ENCODE data around the gene ADGRF3.
"Not testable (repeated sequence)": the region's sequence is repeated elsewhere in the genome, so short reads cannot be mapped to it uniquely, and the experiment has no call there.

The ADGRF3 gene

GRCh38 chr2:26312471-26312870, 34.1 kb downstream of the ADGRF3 start:
- TF ChIP-seq, protein P1, sequence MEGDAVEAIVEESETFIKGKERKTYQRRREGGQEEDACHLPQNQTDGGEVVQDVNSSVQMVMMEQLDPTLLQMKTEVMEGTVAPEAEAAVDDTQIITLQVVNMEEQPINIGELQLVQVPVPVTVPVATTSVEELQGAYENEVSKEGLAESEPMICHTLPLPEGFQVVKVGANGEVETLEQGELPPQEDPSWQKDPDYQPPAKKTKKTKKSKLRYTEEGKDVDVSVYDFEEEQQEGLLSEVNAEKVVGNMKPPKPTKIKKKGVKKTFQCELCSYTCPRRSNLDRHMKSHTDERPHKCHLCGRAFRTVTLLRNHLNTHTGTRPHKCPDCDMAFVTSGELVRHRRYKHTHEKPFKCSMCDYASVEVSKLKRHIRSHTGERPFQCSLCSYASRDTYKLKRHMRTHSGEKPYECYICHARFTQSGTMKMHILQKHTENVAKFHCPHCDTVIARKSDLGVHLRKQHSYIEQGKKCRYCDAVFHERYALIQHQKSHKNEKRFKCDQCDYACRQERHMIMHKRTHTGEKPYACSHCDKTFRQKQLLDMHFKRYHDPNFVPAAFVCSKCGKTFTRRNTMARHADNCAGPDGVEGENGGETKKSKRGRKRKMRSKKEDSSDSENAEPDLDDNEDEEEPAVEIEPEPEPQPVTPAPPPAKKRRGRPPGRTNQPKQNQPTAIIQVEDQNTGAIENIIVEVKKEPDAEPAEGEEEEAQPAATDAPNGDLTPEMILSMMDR (IDR thresholded peaks at IDR 0.05; ENCODE audit: control insufficient read depth, insufficient read depth, low read depth, low read length, missing control alignments), result no peak
- H3K4me3 ChIP-seq (ENCODE audit: control insufficient read depth, low read depth, low read length), result no peak overlapping the region
- DNase-seq (ENCODE audit: low read depth), result no peak

- TF ChIP-seq, protein P1 (IDR thresholded peaks at IDR 0.05; ENCODE audit: control insufficient read depth, insufficient read depth, low read depth, low read length, missing control alignments), result no peak
- no peak for DNase-seq (ENCODE audit: low read depth)
- no peak overlapping the region for H3K4me3 ChIP-seq (ENCODE audit: control insufficient read depth, low read depth, low read length)
Measured at GRCh38 chr2:26309921-26310320, 36.7 kb downstream of the ADGRF3 start.

GRCh38 chr2:26305540-26305939, 41.0 kb downstream of the ADGRF3 start:
- H3K4me3 ChIP-seq (ENCODE audit: control insufficient read depth, low read depth, low read length), result no peak overlapping the region
- TF ChIP-seq, protein P1 (IDR thresholded peaks at IDR 0.05; ENCODE audit: control insufficient read depth, insufficient read depth, low read depth, low read length, missing control alignments), result no peak
- no peak for DNase-seq (ENCODE audit: low read depth)

DNA sequence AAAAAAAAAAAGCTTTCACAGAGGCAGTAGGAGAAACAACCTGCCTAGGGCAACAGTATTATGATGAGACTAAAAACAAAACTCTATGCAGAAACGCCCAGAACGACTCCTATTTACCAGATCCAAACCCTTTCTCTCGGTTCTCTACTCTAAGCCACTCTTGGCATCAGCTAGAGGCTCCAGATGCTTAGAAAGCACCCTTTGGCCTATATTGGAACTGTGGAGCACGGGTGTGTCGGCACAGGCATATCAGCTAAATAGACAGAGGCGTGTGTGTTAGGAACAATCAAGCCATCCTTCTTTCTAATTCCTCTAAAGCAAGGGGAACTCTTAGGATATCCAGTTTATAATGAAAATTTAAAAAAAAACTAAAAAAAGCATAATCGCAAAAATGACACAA, 41.5 kb downstream of the ADGRF3 start:
- not testable (repeated sequence) for DNase-seq (ENCODE audit: low read depth); H3K4me3 ChIP-seq (ENCODE audit: control insufficient read depth, low read depth, low read length)

DNA sequence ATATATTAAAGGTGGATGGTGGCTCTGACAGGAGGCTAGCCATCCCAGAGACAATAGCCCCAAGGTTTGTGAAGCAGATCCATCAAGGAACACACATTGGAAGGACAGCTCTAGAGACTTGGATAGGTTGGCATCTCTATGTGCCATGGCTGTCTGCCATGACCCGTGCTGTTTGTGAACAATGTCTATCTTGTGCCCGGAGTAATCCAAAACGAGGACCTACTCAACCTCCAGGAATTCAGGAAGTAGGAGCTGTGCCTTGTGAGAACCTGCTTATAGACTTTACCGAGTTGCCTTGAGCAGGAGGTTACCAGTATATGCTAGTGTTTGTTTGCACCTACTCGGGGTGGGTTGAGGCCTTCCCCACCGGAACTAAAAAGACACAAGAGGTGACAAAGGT, 43.7 kb downstream of the ADGRF3 start:
- no peak for DNase-seq (ENCODE audit: low read depth)
- TF ChIP-seq, protein P1 (IDR thresholded peaks at IDR 0.05; ENCODE audit: control insufficient read depth, insufficient read depth, low read depth, low read length, missing control alignments), result no peak

GRCh38 chr2:26300234-26300925, 46.2 kb downstream of the ADGRF3 start:
- DNase-seq (ENCODE audit: low read depth), result no peak
- no peak overlapping the region; the same call in 1 of the 2 replicates for H3K4me3 ChIP-seq (ENCODE audit: control insufficient read depth, low read depth, low read length)
- TF ChIP-seq, protein P1 (IDR thresholded peaks at IDR 0.05; ENCODE audit: control insufficient read depth, insufficient read depth, low read depth, low read length, missing control alignments), result no peak

More for the DNA sequence above, 43.7 kb downstream of the ADGRF3 start:
- no peak overlapping the region for H3K4me3 ChIP-seq (ENCODE audit: control insufficient read depth, low read depth, low read length)

DNA sequence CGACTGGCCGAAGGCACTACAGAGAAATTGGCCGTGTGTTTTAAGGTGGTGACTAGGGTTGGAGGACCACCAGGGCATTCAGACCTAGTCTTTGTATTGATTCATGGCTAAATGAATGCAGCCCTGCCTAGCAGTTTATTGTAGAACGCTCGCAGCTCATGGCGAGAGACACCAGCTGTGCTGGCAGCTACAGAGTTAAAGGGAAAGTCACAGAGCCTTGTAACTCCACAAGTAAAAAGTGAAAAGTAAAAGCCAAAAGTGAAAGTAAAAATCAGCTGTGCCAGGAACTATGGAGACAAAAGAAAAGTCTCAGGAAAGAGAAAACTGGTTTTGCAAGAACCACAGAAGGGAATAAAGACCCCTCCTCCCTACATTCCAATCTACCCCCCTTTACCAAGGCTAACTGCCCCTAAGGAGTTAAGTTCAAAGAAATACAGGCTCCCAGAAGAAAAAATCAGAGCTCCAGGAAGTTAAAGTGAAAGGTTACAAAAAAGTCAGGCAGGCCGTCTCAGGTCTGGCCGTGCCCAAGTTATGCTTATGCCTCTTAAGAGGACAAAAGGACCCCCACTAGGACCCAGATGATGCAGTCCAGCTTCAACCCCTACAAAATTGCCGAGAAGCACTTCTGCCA, 47.0 kb downstream of the ADGRF3 start:
- H3K4me3 ChIP-seq (ENCODE audit: control insufficient read depth, low read depth, low read length), result peak overlapping the region; percentile 51
- no peak for DNase-seq (ENCODE audit: low read depth)
- TF ChIP-seq, protein P1 (IDR thresholded peaks at IDR 0.05; ENCODE audit: control insufficient read depth, insufficient read depth, low read depth, low read length, missing control alignments), result no peak
